Activated gamma-delta T cell treated with Interleukin-2 at 50 U/mL for 16 hours (primary cell): ENCODE data around the gene GCH1.

Source experiments
- DNase-seq: peaks from one replicate; pipeline ENCODE4 v3.0.0-alpha.2; 2020

Gene GCH1

DNA sequence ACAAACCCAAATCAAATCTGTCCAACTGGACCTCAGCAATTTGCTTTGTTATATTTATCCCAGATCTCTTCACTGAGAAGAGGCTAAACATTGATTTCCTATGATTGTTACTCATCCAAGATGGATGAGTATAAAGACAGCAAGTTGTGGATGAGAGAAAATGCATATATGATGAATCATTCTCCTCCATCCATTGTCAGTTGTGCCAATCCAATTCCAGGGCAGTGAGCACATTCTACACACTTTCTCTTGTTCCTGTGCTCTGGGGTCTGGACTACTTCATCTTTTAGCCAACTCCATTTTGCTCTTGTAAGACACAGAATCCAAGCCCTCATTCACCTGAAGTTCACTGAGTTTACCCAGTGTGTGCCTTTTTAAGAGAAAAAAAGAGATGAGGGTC is 105.7 kb downstream of the GCH1 start:
- no peak for DNase-seq

DNA sequence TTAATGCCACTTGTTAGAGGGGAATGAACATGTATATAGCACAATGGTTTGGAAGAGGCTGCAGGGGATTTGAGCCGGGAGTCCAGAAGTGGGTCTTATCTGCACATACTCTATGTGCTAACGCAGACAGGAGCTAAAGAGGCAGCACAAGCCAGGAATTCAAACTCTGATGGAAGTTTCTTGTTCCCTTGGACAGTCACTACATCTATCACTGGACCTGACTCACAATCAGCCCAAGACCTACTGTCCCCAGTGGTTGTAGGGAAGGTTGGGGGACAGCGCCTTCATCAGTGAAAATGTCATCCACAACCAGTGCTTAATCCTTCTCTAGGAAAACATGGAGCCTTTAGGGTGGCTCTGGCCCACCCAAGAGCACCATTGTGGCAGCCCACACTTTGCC is 107.8 kb downstream of the GCH1 start:
- DNase-seq, result no peak

DNA sequence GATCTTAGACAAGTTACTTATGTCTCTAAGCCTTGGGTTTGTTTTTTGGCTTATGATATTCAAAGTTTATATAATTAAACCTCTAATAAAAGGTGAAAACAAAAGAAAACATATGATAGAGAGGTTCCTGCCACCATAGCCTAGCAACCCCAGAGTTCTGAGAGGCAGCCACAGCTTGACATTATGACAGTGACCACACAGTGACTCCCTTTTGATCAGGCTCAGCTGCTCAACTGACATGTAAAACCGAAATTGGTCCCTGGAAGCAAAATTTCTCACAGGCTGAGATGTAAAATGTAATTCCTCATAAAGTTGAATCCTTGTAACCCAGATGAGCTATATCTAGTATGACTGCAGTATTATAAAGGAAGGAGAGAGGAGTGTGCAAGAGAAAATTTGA is 108.5 kb downstream of the GCH1 start:
- no peak for DNase-seq

DNA sequence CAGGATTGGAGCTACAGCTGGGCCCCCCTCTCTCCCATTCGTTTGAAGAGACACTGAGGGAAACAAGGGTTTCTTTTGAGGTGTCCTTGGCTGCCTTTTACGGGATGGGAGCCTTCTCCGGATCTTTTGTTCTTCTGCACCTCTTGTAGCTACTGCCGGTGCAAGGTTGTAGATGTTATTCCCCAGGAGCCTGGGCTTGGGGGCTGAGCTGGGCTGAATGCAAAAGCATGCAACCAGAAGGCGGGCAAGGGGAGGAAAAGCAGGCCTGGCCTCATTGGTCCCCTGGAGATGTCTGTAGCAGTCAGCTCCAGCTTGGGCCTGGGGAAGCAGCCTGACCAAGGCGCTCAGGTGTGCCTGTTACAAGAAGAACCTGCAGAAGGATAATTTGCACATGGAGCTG is 110.3 kb downstream of the GCH1 start:
- DNase-seq, result no peak
